Fibroblast of skin of right quadriceps (primary cell): ENCODE results near the gene SDC4.
"Not testable (repeated sequence)": the region's sequence is repeated elsewhere in the genome, so short reads cannot be mapped to it uniquely, and the experiment has no call there.

ENCODE experiments used
- DNase-seq: peaks from one replicate; pipeline ENCODE4 v3.0.0-alpha.2; 2013

SDC4 gene

GRCh38 chr20:45363611-45364492, 15.6 kb upstream of the SDC4 start:
- DNase-seq, result no peak

GRCh38 chr20:45362804-45363610, 14.8 kb upstream of the SDC4 start, which contains the start of gene SYS1:
Gene SYS1, plus strand, starts transcription at chr20:45363156. Its CDS starts 376 bp downstream, at chr20:45363532.
- DNase-seq, result peak; percentile 98

- no peak for DNase-seq
These were observed 13.6 kb upstream of the SDC4 start for GRCh38 chr20:45361793-45362192.

DNA sequence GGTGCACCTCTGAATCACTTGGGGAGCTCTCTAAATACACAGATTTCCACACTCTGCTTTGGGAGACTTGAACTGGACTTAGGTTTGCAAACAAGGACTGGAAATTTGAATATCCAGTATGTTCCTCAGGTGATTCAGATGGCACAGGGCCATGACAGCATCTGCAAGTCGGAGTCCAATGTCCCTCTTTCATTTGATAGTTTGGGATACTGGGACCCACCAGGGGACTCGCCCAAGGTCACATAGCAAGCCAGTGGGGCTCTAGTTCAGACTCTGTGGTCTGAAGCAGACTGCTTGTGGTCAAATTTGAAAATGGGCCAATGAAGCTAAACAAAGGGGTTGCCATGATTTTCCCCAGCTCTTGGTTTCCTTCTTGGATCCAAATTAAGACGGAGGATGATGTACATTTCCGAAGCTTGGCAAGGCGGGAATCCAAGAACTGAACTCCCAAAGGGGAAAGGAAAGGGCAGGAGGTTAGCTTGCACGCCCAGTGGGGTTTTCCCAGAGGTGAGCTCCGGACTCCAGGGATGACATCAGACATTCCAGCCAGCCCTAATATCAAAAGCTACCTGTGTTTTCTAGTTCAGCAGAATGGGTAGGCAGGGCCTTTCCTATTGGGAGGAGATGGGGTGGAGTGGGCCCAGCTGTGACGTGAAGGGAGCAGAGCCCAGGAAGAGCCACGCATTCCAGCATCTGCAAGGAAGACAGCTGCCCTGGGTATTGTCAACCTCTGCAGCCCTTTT, 11.4 kb upstream of the SDC4 start:
- peak; percentile 53 for DNase-seq

GRCh38 chr20:45359069-45359405, 10.8 kb upstream of the SDC4 start:
- peak; percentile 40 for DNase-seq

- peak; percentile 72 for DNase-seq
These were observed 10.3 kb upstream of the SDC4 start for GRCh38 chr20:45358282-45359068.

GRCh38 chr20:45355209-45356084, 7.2 kb upstream of the SDC4 start:
- DNase-seq, result peak; percentile 56

DNA sequence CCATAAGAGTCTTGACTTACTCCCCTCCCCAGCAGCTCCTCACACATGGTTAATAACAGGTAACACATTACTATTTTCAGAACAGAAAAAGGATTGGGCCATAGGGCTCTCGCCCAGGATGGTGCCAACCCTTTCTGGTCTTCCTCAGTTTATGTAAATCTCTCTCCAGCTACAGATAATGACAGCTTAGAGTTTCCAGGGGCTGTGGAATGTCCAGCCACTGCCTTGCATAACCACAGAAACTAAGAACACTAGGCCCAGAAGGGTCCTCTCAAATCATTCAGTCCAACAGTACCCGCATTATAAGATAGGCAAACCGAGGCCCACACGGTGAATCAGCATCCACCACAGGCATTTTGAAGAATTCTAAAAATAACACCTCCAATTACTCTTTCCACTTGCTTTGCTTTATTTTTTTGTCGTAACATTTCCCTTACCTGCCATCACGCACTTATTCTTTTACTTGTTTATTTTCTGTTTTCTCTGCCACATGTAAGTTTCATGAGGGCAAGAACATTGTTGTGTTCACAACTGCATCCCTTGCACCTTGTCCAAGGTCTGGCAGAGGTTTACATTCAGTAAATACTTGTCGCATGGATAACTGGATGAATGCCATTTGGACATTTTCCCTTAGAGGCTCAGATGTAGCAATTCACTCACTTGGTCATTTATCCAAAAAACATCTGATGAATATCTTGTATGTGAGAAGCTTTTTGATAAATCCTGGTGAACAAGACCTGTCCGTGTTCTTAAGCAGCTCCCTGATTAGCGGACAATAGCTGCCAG, 6.4 kb upstream of the SDC4 start:
- peak; percentile 58 for DNase-seq

- no peak for DNase-seq
These were observed 5.5 kb upstream of the SDC4 start for GRCh38 chr20:45353746-45354145.

DNA sequence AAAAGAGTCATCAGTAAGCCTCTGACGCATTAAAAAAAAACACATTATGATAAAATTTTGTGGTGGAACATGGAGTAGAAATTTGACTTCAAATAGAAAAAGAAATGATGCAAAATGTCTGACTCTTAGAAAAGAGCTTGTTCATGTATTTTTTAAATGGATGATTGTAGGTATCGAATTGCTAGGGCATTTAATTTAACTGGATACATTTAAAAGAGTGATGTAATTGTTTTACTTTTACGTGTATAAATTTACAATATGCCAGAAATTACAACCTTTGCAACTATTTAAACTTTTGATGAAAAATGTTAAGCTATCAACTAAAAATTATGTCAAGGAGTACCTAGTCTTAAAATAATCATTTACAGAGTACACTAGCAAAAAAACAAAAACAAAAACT, 4.5 kb upstream of the SDC4 start:
- DNase-seq, result no peak

DNA sequence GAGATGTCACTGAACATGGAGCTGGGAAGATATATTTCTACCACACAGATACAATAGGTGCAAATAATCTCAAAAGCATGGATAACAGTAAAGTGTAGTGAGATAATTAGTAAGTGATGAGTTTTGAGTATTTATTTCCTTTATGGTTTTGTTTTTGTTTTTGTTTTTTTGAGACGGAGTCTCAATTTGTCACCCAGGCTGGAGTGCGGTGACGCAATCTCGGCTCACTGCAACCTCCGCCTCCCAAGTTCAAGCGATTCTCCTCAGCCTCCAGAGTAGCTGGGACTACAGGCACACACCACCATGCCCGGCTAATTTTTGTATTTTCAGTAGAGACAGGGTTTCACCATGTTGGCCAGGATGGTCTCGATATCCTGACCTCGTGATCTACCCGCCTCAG, 2.6 kb upstream of the SDC4 start:
- not testable (repeated sequence) for DNase-seq

DNA sequence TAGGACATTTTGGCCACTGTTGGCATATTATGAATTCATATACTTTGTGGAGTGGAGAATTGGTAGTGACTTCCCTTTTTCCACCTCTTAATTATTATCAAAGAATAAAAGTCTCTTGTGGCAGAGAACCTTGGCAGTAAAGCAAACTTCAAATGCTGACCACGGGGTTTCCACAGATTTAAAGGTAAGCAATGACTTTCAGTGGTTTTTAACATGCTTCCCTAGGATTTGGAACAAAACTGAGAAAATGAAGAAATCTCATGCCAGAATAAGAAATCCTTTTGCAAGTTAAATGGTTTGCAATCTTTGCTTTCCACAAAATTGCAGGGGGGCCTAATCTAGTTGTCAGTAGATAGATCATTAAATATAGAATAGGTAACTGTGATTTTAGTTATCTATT, 2.0 kb upstream of the SDC4 start:
- no peak for DNase-seq

- DNase-seq, result no peak
These were observed 808 bp downstream of the SDC4 start for GRCh38 chr20:45347297-45347935.

DNA sequence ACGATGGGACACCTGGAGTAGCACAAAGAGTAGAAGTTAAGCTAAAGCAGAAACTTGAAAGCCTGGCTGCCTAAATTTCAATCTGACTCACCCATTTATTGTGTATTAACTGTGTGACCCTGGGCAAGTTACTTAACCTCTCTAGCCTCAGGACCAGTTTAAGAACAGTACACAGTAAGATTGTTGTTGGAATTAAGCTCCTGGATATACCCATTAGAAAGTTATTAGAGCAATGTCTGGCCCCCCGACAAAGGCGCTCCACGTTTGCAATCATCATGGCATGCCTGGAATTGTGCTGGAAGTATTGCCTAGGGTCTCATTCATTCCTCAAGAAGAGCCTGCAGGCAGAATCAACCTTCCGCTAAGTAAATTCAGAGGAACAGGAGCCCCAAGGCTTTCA, 1.4 kb downstream of the SDC4 start:
- DNase-seq, result no peak

GRCh38 chr20:45346291-45346718, 1.9 kb downstream of the SDC4 start:
- DNase-seq, result no peak

- DNase-seq, result no peak
These were observed 2.9 kb downstream of the SDC4 start for GRCh38 chr20:45345104-45345936.

DNA sequence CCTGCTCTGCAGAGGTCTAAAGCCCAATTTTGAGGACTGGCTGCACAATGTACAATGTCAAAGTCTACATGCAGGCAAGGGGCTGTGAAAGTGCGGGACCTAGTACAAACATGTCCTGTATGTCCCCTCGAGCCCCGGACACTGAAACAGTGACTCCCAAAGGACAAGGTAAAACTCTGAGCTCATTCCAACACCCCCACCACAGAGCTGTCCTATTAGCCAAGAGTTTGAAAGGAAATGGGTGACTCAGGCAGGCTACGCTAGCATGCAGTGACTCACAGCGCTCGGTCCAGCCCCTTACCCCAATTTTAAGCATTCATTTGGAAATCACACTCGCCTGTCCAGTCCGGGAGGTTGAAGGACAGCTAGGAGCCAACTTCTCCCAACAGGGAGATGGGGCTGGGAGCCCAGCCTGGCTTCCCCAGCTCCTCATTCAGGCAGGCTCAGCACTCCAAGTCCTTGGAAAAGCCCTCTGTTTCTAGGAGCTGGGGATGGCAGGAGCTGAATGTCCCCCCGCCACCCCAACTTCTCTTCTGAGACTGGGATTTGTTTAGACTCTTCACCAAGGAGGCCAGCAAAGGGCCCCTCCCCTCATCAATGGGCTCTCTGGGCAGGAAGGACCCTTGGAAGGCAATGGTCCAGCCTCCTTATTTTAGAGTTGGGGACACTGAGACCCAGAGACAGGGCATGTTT, 3.9 kb downstream of the SDC4 start:
- DNase-seq, result peak; percentile 89

DNA sequence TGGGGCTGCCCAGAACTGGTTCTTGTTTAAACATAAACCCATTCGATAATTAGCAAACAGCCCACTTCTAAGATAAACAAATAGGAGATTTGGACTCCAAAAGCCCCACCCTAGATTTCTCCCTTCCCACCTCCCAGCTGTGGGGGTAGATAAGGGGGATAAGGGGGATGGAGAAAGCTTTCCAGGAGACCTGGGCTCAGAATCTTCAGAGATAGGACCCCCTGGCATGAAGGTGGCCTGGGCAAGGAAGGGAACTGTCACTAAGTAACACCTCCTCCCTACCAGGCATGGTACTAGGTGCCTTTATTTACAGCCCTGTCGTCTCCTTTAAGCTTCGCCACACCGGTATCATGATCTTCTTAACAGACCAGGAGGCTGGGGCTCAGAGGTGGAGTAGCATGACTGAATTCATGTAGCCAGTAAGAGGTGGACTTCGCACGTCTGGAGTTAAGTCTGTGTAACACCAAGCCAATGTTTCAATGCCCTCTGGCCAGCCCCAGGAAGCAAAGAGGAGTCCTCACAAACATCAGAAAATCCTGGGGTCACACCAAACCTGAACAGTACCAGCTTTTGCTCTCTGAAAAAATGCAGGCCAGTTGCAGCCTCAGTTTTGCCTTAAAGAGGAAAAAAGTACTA, 4.6 kb downstream of the SDC4 start:
- no peak for DNase-seq
